T-helper 2 cell (primary cell): ENCODE results near the gene DDA1.
"Not testable (repeated sequence)": the region's sequence is repeated elsewhere in the genome, so short reads cannot be mapped to it uniquely, and the experiment has no call there.

ENCODE experiments used
- DNase-seq, 5 experiments: peaks; one replicate each; pipeline versions ENCODE4 v3.0.0 to v3.0.0-alpha.2; 2012 to 2022
- total RNA-seq, 2 donors: gene quantifications; one replicate each; lab custom pipeline; 2026; lab: John Stamatoyannopoulos, UW

Gene DDA1
- total RNA-seq, result 30.6 to 35.8 reads per million in 2 donors

GRCh38 chr19:17309198-17309964, at the start of gene DDA1:
DDA1 (plus strand) TSS chr19:17309563; CDS start chr19:17309655, 92 bp downstream.
- peak; percentile 94 to 100 (median 99) for DNase-seq

DNA sequence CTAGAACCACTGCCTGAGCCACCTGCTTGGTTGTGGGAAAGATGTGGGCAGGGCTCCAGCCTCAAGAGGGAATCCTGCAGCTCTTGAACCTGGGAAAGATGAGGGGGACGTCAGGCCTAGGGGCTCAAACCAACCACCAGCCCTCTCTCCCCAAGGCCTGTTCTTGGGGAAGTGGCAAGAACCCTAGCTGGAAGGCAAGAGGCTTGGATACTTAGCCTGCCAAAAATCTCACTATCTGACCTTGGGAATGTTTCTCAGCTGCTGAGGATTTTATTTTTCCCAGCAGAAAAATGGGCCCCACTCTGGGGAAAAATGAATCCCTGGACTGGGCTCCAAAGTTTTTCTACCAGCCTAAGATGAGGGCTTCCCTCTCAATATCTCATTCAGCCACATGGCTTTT, 49.4 kb upstream of the DDA1 start:
- no peak for DNase-seq

GRCh38 chr19:17260842-17261325, 48.5 kb upstream of the DDA1 start:
- peak; percentile 72 to 90 (median 83) for DNase-seq

DNA sequence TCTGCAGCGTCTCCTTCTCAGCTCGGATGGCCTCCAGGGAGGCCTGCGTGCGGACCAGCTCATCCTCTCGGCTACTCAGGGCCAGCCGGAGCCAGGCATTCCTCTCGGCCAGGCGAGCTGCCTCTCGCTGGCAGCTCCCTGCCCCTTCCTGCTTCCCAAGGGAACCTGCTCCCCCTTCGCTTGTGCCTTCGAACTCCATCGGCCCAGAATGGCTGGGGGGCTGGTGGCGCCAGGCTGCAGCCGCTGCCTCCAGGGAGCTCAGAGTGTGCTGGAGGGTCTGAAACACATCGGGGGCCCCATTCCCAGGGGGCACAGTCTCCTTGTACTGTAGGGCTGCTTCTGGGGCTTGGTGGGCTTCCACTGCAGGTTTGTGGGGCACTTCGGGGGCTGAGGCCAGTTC, 46.8 kb upstream of the DDA1 start:
- no peak for DNase-seq

DNA sequence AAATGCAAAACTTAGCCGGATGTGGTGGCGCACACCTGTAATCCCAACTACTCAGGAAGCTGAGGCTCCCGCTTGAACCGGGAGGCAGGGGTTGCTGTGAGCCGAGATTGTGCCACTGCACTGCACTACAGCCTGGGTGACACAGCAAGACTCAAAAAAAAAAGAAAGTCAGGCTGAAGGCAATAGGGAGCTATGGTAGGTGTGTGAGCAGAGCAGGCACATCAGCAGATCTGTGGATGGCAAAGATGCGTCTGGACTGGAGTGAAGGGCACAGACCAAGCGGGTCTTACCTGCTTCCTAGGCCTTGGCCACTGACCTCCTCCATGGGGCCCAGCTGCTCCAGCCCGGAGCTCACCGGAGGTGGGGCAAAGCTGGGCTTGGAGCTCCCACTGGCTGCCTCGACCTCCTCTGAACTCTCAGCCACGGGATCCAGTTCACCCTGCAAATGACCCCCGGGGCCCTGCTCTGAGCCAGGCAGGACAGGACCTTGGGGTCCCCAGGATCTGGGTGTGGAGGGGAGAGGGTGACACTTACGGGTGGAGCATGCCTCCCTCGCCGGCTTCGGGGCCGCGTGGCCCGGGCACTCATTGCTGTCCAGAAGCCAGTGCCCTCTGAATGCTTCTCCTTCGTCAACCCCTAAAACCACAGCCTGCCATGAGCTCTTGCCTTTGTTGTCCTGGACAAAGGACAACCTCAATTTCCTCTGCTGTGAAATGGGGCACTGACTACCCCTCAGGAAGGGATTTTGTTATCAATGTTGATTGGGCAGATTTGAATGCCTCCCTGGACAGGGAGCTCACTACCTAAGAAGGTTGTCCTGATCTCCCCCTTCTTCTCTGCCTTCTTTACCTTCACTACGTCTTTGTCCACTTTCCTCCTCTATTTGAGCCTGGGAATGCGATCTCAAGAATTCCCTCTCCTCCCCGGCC, 45.4 kb upstream of the DDA1 start:
- DNase-seq, result no peak

GRCh38 chr19:17264641-17264979, 44.8 kb upstream of the DDA1 start, which contains the start of gene USHBP1:
USHBP1 (minus strand) TSS chr19:17264745; CDS start chr19:17264299, 446 bp downstream.
- DNase-seq, result peak in 1 of 5 experiments; percentile 28

DNA sequence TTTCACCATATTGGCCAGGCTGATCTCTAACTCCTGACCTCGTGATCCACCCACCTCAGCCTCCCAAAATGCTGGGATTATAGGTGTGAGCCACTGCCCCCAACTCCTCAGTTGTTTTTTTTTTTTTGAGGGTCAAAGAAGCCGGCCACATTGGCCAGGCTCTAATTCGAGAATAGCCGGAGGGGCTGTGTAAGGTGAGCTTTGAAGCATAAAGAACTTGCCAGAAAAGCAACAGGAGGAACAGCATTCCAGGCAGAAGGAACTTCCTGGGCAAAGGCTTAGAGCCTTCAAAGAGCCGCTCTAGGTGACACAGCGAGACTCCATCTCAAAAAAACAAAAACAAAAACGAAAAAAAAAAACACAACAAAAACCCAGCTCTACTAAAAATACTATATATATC, 43.3 kb upstream of the DDA1 start:
- DNase-seq, result no peak

GRCh38 chr19:17266589-17266974, 42.8 kb upstream of the DDA1 start:
- DNase-seq, result no peak

- DNase-seq, result peak; percentile 70 to 99 (median 92)
These were observed 42.2 kb upstream of the DDA1 start, which contains the start of gene BABAM1 for GRCh38 chr19:17266975-17267788. BABAM1 (plus strand) TSS chr19:17267443; CDS start chr19:17268807, 1,364 bp downstream.

GRCh38 chr19:17268754-17269153, 40.6 kb upstream of the DDA1 start:
- DNase-seq, result no peak

DNA sequence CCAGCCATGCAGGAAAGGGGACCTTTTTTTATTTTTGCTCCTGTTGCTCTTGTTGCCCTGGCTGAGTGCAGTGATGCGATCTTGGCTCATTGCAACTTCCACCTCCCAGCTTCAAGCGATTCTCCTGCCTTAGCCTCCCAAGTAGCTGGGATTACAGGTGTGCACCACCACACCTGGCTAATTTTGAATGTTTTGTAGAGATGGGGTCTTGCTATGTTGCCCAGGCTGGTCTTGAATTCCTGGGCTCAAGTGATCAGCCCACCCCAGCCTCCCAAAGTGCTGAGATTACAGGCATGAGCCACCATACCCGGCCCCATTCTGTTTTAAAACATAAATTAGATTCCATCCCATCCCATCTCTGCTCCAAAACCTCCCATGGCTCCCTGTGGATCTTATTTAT, 34.5 kb upstream of the DDA1 start:
- DNase-seq, result not testable (repeated sequence)

DNA sequence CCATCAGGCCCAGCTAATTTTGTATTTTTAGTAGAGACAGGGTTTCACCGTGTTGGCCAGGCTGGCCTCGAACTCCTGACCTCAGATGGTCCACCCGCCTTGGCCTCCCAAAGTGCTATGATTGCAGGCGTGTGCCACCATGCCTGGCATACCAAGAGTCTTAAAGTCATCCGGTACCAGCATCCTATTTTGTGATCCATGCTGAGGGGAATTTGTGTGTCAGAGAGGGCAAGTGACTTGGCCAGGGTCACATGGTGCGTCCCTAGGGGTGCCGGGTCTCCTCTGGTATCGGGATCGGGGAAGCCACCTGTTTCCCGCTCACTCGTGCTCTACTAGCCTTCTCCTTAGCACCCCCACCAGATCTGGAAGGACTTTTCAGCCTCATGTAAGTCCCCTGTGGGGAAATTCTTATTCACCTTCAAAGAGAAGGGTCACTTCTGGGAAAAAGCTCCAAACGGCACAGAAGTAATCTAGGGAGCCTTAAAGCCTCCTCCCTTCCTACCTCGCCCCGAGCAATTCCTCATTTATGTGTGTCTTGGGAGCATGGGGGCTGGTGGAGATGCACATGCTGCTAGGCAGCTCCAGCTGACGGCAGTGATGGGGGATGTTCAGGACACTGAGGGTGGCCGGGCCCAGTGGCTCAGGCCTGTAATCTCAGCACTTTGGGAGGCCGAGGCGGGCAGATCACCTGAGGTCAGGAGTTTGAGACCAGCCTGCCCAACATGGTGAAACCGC, 33.8 kb upstream of the DDA1 start:
- DNase-seq, result no peak

DNA sequence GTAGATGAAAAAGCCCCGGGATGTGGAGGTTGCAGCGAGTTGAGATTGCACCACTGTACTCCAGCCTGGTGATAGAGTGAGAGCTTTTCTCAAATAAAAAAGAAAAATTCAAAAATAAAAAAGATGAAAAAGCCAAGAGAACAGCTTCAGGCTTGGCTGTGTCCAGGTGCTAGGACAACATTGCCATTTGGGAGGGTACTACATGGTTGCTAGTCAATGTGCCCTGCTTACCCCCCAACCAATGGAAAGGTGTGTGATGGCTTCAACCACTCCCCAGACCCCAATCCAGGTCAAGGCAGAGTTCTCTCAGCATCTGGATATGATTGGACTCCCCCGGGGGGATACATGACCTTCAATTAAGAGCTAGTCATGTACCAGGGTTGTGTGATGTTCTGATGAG, 29.9 kb upstream of the DDA1 start:
- no peak for DNase-seq

DNA sequence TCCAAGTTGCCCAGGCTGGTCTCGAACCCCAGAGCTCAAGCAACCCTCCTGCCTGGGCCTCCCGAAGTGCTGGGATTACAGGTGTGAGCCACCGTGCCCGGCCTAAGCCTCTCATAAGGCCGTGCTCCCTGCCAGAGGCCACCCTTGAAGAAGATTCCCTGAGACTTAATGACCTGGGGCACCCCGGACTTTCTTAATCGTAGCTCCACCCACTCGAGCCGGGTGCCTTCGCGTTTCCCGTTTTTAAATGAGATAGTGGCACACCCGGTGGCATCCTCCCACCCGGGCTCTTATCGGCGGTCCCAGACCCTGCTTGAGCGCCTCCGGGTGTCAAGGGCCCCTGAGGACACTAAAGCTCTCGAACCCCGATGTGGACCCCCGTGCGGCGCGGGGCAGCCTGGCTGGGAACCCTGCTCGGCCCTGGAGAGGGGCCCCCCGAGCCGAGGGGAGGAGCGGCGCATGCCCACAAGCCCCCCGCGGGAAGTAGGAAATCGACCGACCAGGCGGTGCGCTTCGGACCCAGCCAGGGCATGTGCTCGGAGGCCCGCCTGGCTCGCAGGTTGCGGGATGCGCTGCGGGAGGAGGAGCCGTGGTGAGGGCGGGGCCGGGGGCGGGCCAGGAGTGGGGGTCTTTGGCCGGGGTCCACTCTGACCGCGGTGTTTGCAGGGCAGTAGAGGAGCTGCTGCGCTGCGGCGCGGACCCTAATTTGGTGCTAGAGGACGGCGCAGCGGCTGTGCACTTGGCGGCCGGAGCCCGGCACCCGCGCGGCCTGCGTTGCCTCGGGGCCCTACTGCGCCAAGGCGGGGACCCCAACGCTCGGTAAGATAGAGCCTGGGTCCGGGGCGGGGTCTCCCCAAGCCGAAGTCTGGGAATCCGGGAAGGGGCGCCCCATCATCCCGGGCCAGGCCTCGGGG, 27.7 kb upstream of the DDA1 start, which contains the start of gene ANKLE1:
Gene ANKLE1, plus strand, starts transcription at position 511 of the 914 bp plus-strand sequence. Its CDS starts 20 bp downstream, at position 531.
- peak in 2 of 5 experiments; percentile 32 to 49 for DNase-seq

- peak; percentile 61 to 82 (median 69) for DNase-seq
These were observed 26.8 kb upstream of the DDA1 start for GRCh38 chr19:17282488-17283125.

DNA sequence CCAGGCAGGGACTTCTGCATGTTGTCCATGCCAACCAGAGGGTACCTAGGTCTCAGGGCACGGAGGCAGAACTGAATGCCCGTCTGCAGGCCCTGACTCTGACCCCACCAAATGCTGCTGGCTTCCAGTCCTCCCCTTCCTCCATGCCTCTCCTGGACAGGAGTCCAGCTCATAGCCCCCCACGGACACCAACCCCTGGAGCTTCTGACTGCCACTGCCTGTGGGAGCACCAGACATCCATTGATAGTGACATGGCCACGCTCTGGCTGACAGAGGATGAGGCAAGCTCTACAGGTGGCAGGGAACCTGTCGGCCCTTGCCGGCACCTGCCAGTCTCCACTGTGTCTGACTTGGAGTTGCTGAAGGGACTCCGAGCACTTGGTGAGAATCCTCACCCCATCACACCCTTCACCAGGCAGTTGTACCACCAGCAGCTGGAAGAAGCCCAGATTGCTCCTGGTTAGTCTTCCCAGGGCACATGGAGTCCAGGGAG, 25.8 kb upstream of the DDA1 start:
- no peak for DNase-seq

GRCh38 chr19:17285415-17286135, 23.8 kb upstream of the DDA1 start:
- DNase-seq, result no peak

- no peak for DNase-seq
These were observed 23.1 kb upstream of the DDA1 start for GRCh38 chr19:17286263-17286662.

- no peak for DNase-seq
These were observed 22.6 kb upstream of the DDA1 start for GRCh38 chr19:17286752-17287151.
